OCI-LY7 (cell line): ENCODE measurements around the gene NATD1. TPM values are rescaled to one million over a fixed set of nuclear protein-coding genes. Genes with fewer than 3 reads are reported as not detected.

Experiments
- BruUV-seq: library from RNA; stranded (reverse); fragments of 400-500 nt; replicated peaks from 2 replicates; lab custom pipeline; 2021; lab: Mats Ljungman, UMichigan
- CTCF ChIA-PET: fragments of 300-600 bp; sonication (Branson Sonifier 250); formaldehyde crosslinking; loops from one replicate; lab custom pipeline; 2022; ENCODE audit warnings: antibody characterized with exemption; ENCODE audit not compliant: unreplicated experiment; lab: Charles Lee
- POLR2A ChIA-PET: fragments of 300-600 bp; sonication (Branson Sonifier 250); formaldehyde crosslinking; loops from one replicate; lab custom pipeline; 2022; ENCODE audit warnings: antibody characterized with exemption; lab: Charles Lee
- DNase-seq: peaks from one replicate; pipeline ENCODE4 v3.0.0-alpha.2; 2015; ENCODE audit warnings: low spot score
- H2AFZ ChIP-seq: fragments of 200-600 bp; sonication (generic), shearing (Covaris generic); 2 replicates; pipeline ENCODE4 v1.6.1; 2014; ENCODE audit warnings: mild to moderate bottlenecking, antibody characterized with exemption, low read length, moderate library complexity
- H3K27ac ChIP-seq: fragments of 200-600 bp; sonication (generic); 2 replicates; pipeline ENCODE4 v1.5.1; 2014; ENCODE audit warnings: mixed run types, low read depth, mild to moderate bottlenecking, moderate library complexity, low read length, inconsistent platforms; ENCODE audit not compliant: poor library complexity, severe bottlenecking
- H3K36me3 ChIP-seq: fragments of 200-600 bp; sonication (generic); 2 replicates; pipeline ENCODE4 v1.6.1; 2014; ENCODE audit warnings: mild to moderate bottlenecking, antibody characterized with exemption, low read length, moderate library complexity, mixed read lengths; ENCODE audit not compliant: insufficient read depth
- H3K4me1 ChIP-seq: fragments of 200-600 bp; sonication (generic); 2 replicates; pipeline ENCODE4 v1.5.1; 2014; ENCODE audit warnings: mild to moderate bottlenecking, low read length; ENCODE audit not compliant: insufficient read depth, poor library complexity, severe bottlenecking
- H3K4me2 ChIP-seq: fragments of 200-600 bp; sonication (generic); 2 replicates; pipeline ENCODE4 v1.6.1; 2014; ENCODE audit warnings: mild to moderate bottlenecking, low read length
- H3K4me3 ChIP-seq: fragments of 200-600 bp; sonication (generic); 2 replicates; pipeline ENCODE4 v1.5.1; 2014; ENCODE audit warnings: mild to moderate bottlenecking, low read depth, low read length; ENCODE audit not compliant: poor library complexity, severe bottlenecking
- H3K79me2 ChIP-seq: fragments of 200-600 bp; sonication (generic); 2 replicates; pipeline ENCODE4 v1.6.1; 2016; ENCODE audit warnings: low read depth, mild to moderate bottlenecking, low read length, moderate library complexity, mixed read lengths; ENCODE audit not compliant: insufficient read depth
- H3K9me2 ChIP-seq: fragments of 200-600 bp; sonication (generic); 2 replicates; pipeline ENCODE4 v1.6.1; 2016; ENCODE audit warnings: mild to moderate bottlenecking, low read length, mixed read lengths; ENCODE audit not compliant: insufficient read depth
- H3K9me3 ChIP-seq: fragments of 200-600 bp; sonication (generic); 2 replicates; pipeline ENCODE4 v1.6.1; 2014; ENCODE audit warnings: mild to moderate bottlenecking, mixed run types, low read length, mixed read lengths
- H4K20me1 ChIP-seq: fragments of 200-600 bp; sonication (generic); 2 replicates; pipeline ENCODE4 v1.6.1; 2014; ENCODE audit warnings: mild to moderate bottlenecking, antibody characterized with exemption, low read length, moderate library complexity, mixed read lengths; ENCODE audit not compliant: insufficient read depth
- CTCF ChIP-seq: fragments of 200-600 bp; sonication (generic); conservative IDR thresholded peaks from 2 replicates; pipeline ENCODE4 v1.5.1; 2014; ENCODE audit warnings: mild to moderate bottlenecking, antibody characterized with exemption, low read length, moderate library complexity, mixed read lengths
- EZH2phosphoT487 ChIP-seq: fragments of 200-600 bp; sonication (generic); IDR thresholded peaks from 2 replicates; pipeline ENCODE4 v1.6.1; 2018; ENCODE audit warnings: low read depth, borderline replicate concordance, mild to moderate bottlenecking, mixed run types, antibody characterized with exemption, low read length, moderate library complexity, mixed read lengths
- intact Hi-C: fragments of 100-400 bp; cut with micrococcal nuclease; formaldehyde crosslinking; loops from one replicate; pipeline ENCODE4 v1.10.0; 2022; ENCODE audit not compliant: unreplicated experiment
- total RNA-seq, 2 experiments: library from RNA; depleted of rRNA in 1 of 2; stranded (reverse); fragments of >200 nt in 1 of 2; shearing (Covaris generic) in 1 of 2; gene quantifications; 2 replicates each; pipeline ENCODE4 v1.2.3, GENCODE V29; 2014 to 2022

NATD1 gene
- total RNA-seq, 2 experiments from 2014 or later: 0.85 to 6.0 TPM

GRCh38 chr17:21297026-21297520 lies 43.9 kb upstream of the NATD1 start:
- H3K9me3 ChIP-seq: no peaks in the 10 kb centered on the region
- no peak overlapping the region for H3K27ac ChIP-seq
- ChIA-PET POLR2A (no interaction called here), CTCF (no interaction called here)
- DNase-seq: no peak
- no peaks in the 10 kb centered on the region for H3K4me1 ChIP-seq
- H3K36me3 ChIP-seq: peaks cover 17% of the 10 kb centered on the region; the same call in 1 of the 2 replicates
- H3K9me2 ChIP-seq: no peaks in the 10 kb centered on the region
- H4K20me1 ChIP-seq: no peaks in the 10 kb centered on the region
- TF ChIP-seq CTCF (no peak), EZH2phosphoT487 (no peak)
- no peak overlapping the region for H3K4me2 ChIP-seq
- H3K4me3 ChIP-seq: no peak overlapping the region
- H2AFZ ChIP-seq: no peak overlapping the region
- no peaks in the 10 kb centered on the region for H3K79me2 ChIP-seq
- BruUV-seq: no TSS peak
- intact Hi-C loops: no loop called here

- Histone ChIP-seq H4K20me1 (no peaks in the 10 kb centered on the region), H3K4me3 (no peak overlapping the region), H2AFZ (no peak overlapping the region), H3K4me1 (no peaks in the 10 kb centered on the region), H3K9me3 (no peaks in the 10 kb centered on the region), H3K36me3 (peaks cover 22% of the 10 kb centered on the region), H3K9me2 (no peaks in the 10 kb centered on the region), H3K79me2 (no peaks in the 10 kb centered on the region), H3K27ac (no peak overlapping the region), H3K4me2 (no peak overlapping the region)
- BruUV-seq: no TSS peak
- POLR2A ChIA-PET: no interaction called here
- intact Hi-C loops: no loop called here
- CTCF ChIA-PET: no interaction called here
- TF ChIP-seq EZH2phosphoT487 (no peak), CTCF (no peak)
- no peak for DNase-seq
These were observed 43.2 kb upstream of the NATD1 start for GRCh38 chr17:21296097-21297025.
